GM23248 (cell line): ENCODE measurements around the gene TMEM116. TPM values are rescaled to one million over a fixed set of nuclear protein-coding genes. Genes with fewer than 3 reads are reported as not detected.

Source experiments
- DNase-seq: peaks from one replicate; pipeline ENCODE4 v3.0.0-alpha.2; 2015
- H2AFZ ChIP-seq: fragments of 200-600 bp; sonication (generic); 2 replicates; pipeline ENCODE4 v1.6.1; 2016; ENCODE audit warnings: antibody characterized with exemption
- H3F3A ChIP-seq: fragments of 200-600 bp; sonication (generic); 2 replicates; pipeline ENCODE4 v1.6.1; 2016; ENCODE audit warnings: mild to moderate bottlenecking, antibody characterized with exemption, mixed run types; ENCODE audit not compliant: insufficient read depth
- H3K27ac ChIP-seq: fragments of 200-600 bp; sonication (generic); 2 replicates; pipeline ENCODE4 v1.5.1; 2016; ENCODE audit warnings: mild to moderate bottlenecking
- H3K27me3 ChIP-seq: fragments of 200-600 bp; sonication (generic); replicated peaks from 2 replicates; pipeline ENCODE4 v1.6.1; 2016; ENCODE audit warnings: mild to moderate bottlenecking; ENCODE audit not compliant: insufficient read depth
- H3K36me3 ChIP-seq: fragments of 200-600 bp; sonication (generic); 2 replicates; pipeline ENCODE4 v1.6.1; 2016; ENCODE audit warnings: low read depth, mild to moderate bottlenecking
- H3K4me1 ChIP-seq: fragments of 200-600 bp; sonication (generic); 2 replicates; pipeline ENCODE4 v1.6.1; 2016; ENCODE audit warnings: mild to moderate bottlenecking; ENCODE audit not compliant: insufficient read depth
- H3K4me2 ChIP-seq: fragments of 200-600 bp; sonication (generic); one replicate; pipeline ENCODE4 v1.6.1; 2016; ENCODE audit warnings: mild to moderate bottlenecking; ENCODE audit not compliant: unreplicated experiment
- H3K4me3 ChIP-seq: fragments of 200-600 bp; sonication (generic); 2 replicates; pipeline ENCODE4 v1.5.1; 2016; ENCODE audit warnings: mild to moderate bottlenecking
- H3K79me2 ChIP-seq: fragments of 200-600 bp; sonication (generic); 2 replicates; pipeline ENCODE4 v1.6.1; 2016; ENCODE audit warnings: mild to moderate bottlenecking; ENCODE audit not compliant: insufficient read depth
- H3K9ac ChIP-seq: fragments of 200-600 bp; sonication (generic); 2 replicates; pipeline ENCODE4 v1.6.1; 2016; ENCODE audit warnings: mild to moderate bottlenecking
- H3K9me2 ChIP-seq: fragments of 200-600 bp; sonication (generic); 2 replicates; pipeline ENCODE4 v1.6.1; 2016; ENCODE audit warnings: mixed run types, mild to moderate bottlenecking, moderate library complexity; ENCODE audit not compliant: insufficient read depth
- H3K9me3 ChIP-seq: fragments of 200-600 bp; sonication (generic); one replicate; pipeline ENCODE4 v1.6.1; 2017; ENCODE audit warnings: low read depth
- H4K20me1 ChIP-seq: fragments of 200-600 bp; sonication (generic); 2 replicates; pipeline ENCODE4 v1.6.0; 2016; ENCODE audit not compliant: insufficient read depth
- EZH2 ChIP-seq: fragments of 200-600 bp; sonication (generic); IDR thresholded peaks from 2 replicates; pipeline ENCODE4 v1.6.1; 2018; ENCODE audit warnings: antibody characterized with exemption, mild to moderate bottlenecking; ENCODE audit not compliant: insufficient read depth, poor library complexity, severe bottlenecking
- EZH2phosphoT487 ChIP-seq: fragments of 200-600 bp; sonication (generic); IDR thresholded peaks from 2 replicates; pipeline ENCODE4 v1.6.1; 2018; ENCODE audit warnings: antibody characterized with exemption, moderate library complexity, mild to moderate bottlenecking, low read depth; ENCODE audit not compliant: insufficient read depth
- WGBS, 2 experiments: methylation state at CpG; one replicate each; pipeline ENCODE4 v1.1.6; 2015 to 2017; ENCODE audit warnings: low lambda C conversion rate in 2 of 2, low coverage in 1 of 2; ENCODE audit errors: missing lambda C conversion rate in 2 of 2; 5-methylcytosine and 5-hydroxymethylcytosine counted together
- in situ Hi-C: fragments of 300-500 bp; cut with MboI; formaldehyde crosslinking; loops from 2 replicates; pipeline ENCODE4 v1.15.0; 2020
- polyA plus RNA-seq: library from polyadenylated mRNA; unstranded; fragments of >200 nt; fragmentation: Nextera tagmentation; extraction: Ambion mirVana; gene quantifications from 2 replicates; pipeline ENCODE4 v1.2.1, GENCODE V29; 2016
- total RNA-seq: library from RNA; depleted of rRNA; stranded (reverse); fragments of >200 nt; shearing (Covaris generic); gene quantifications from 2 replicates; pipeline ENCODE4 v1.2.3, GENCODE V29; 2014

Gene TMEM116
- total and polyA plus RNA-seq, 2 experiments from 2014 or later = 10.7 to 17.1 TPM

GRCh38 chr12:112035219-112035785, 22.3 kb upstream of the TMEM116 start:
- WGBS, 2 experiments = 88 to 90% methylated on average over 4 of the region's 4 CpGs
- TF ChIP-seq EZH2phosphoT487 (no peak), EZH2 (no peak)
- Histone ChIP-seq H3K4me1 (no peaks in the 10 kb centered on the region), H3K9me2 (no peaks in the 10 kb centered on the region), H3K27me3 (no peaks in the 10 kb centered on the region), H3K4me3 (no peak overlapping the region), H3K9me3 (no peaks in the 10 kb centered on the region), H3K4me2 (no peak overlapping the region), H3K36me3 (peaks cover 74% of the 10 kb centered on the region), H3K79me2 (no peaks in the 10 kb centered on the region), H2AFZ (no peak overlapping the region), H3K9ac (no peak overlapping the region), H3F3A (no peaks in the 10 kb centered on the region), H4K20me1 (no peaks in the 10 kb centered on the region), H3K27ac (no peak overlapping the region)
- no peak for DNase-seq
- in situ Hi-C loops = no loop called here

- no peaks in the 10 kb centered on the region for H3K9me3 ChIP-seq
- H3K4me3 ChIP-seq = no peak overlapping the region
- in situ Hi-C loops = no loop called here
- H3K9me2 ChIP-seq = no peaks in the 10 kb centered on the region
- H3K79me2 ChIP-seq = no peaks in the 10 kb centered on the region
- no peak for DNase-seq
- peaks cover 70% of the 10 kb centered on the region for H3K36me3 ChIP-seq
- H3K27ac ChIP-seq = no peak overlapping the region
- H3K9ac ChIP-seq = no peak overlapping the region
- no peaks in the 10 kb centered on the region for H4K20me1 ChIP-seq
- H3K27me3 ChIP-seq = no peaks in the 10 kb centered on the region
- H3K4me1 ChIP-seq = no peaks in the 10 kb centered on the region
- no peak overlapping the region for H3K4me2 ChIP-seq
- 98% methylated on average over 5 of the region's 5 CpGs for WGBS, 2 experiments
- H2AFZ ChIP-seq = no peak overlapping the region
- H3F3A ChIP-seq = 0 out of 2 replicates have a peak, but pooled peaks cover 4% of the 10 kb centered on the region
- TF ChIP-seq EZH2phosphoT487 = no peak
- no peak for TF ChIP-seq EZH2
Observed at GRCh38 chr12:112032292-112032691, 19.3 kb upstream of the TMEM116 start.

DNA sequence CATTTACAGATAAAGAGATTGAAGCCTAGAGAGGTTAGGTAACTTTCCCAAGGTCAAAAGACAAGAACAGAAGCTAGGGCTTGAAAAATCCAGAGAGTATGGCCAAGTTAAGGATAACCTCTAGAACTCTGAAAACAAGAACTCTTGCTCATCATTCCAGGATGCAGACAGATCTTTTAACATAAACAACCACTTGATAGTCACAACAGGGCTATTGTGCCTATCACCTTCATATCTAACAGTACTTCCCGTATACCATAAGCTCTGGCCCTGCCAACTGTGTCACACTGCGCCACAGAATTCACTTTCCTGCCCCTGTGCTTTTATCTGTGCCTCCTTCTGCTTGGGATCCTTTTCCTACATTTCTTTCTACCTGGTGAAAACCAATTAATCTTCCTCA, 18.5 kb upstream of the TMEM116 start:
- Histone ChIP-seq H3K4me2 (no peak overlapping the region), H4K20me1 (no peaks in the 10 kb centered on the region), H3K4me3 (no peak overlapping the region), H2AFZ (no peak overlapping the region), H3K27ac (no peak overlapping the region), H3K4me1 (no peaks in the 10 kb centered on the region), H3F3A (peaks cover 9% of the 10 kb centered on the region; the same call in 1 of the 2 replicates), H3K79me2 (no peaks in the 10 kb centered on the region), H3K36me3 (peaks cover 65% of the 10 kb centered on the region), H3K9me2 (no peaks in the 10 kb centered on the region), H3K27me3 (no peaks in the 10 kb centered on the region), H3K9ac (no peak overlapping the region), H3K9me3 (no peaks in the 10 kb centered on the region)
- in situ Hi-C loops = no loop called here
- 95 to 100% methylated on average over 2 of the region's 2 CpGs for WGBS, 2 experiments
- DNase-seq = no peak
- TF ChIP-seq EZH2phosphoT487 = no peak
- TF ChIP-seq EZH2 = no peak

DNA sequence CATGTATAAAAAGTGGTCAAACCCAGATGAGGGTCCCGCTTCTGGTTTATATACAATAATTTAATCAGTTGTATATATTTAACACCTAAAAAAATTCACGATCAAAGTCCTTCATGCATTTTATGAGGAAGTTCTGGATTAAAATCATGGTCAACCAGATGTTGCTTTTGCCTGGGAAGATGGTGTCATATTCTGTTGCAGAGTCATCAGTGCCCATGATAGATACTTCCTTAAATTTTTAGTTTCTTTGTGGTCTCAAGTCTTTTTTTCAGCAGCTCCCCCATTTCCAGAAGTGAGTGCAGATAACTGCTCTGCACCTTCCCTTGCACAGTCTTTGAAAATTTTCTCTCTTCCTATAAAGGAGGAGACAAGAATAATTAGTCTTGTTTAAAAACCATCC, 16.3 kb upstream of the TMEM116 start:
- Histone ChIP-seq H2AFZ (no peak overlapping the region), H3K9ac (no peak overlapping the region), H3K4me1 (no peaks in the 10 kb centered on the region), H3K27ac (no peak overlapping the region), H3K4me2 (no peak overlapping the region), H3K4me3 (no peak overlapping the region), H3K36me3 (peaks cover 61% of the 10 kb centered on the region), H3K9me3 (no peaks in the 10 kb centered on the region), H3K27me3 (no peaks in the 10 kb centered on the region), H4K20me1 (no peaks in the 10 kb centered on the region), H3F3A (peaks cover 21% of the 10 kb centered on the region; the same call in 1 of the 2 replicates), H3K9me2 (no peaks in the 10 kb centered on the region), H3K79me2 (peaks cover 3% of the 10 kb centered on the region)
- WGBS, 2 experiments = 92 to 95% methylated on average over 2 of the region's 2 CpGs
- in situ Hi-C loops = no loop called here
- DNase-seq = no peak
- no peak for TF ChIP-seq EZH2phosphoT487
- no peak for TF ChIP-seq EZH2
